ENCODE data around the gene INPP4B. TPM values are rescaled to one million over a fixed set of nuclear protein-coding genes. Genes with fewer than 3 reads are reported as not detected.

INPP4B gene
- 10.4 TPM for total RNA-seq
- long read RNA-seq, partial matches to known transcripts: 14 of 27 reads
- long read RNA-seq, other reads (novel, unspliced or antisense): 12 of 27 reads

DNA sequence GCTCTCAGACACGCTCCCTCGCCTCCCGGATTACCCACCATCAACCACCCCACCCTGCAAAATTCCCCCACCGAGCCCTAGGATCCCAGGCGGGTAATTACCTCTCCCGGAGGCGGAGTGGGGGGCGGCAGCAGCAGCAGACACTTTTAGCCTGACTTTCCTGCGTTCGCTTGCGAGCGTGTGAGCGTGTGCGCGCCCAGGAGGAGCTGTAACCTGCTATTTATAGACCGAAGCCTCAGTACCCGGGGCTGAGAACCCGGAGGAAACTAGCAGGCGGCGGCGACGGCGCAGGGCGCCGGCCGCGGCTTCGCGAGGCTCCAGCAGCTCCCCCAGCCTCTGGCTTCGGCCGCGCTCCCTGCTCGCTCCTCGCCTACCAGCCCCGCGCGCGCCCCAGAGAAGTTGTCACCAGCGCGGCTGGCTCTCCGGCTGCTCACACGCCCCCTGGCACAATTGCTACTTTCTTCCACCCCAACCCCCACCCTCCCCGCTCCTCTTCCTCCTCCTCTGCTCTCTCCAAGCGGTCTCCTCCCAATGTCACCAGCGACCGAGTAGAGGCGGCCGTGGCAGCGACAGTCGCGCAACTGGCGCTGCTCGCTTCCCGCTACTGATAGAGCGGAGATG, at the start of gene INPP4B:
INPP4B (minus strand) TSS at position 194 of the 621 bp plus-strand sequence.
- no peak for DNase-seq (ENCODE audit: low spot score)

DNA sequence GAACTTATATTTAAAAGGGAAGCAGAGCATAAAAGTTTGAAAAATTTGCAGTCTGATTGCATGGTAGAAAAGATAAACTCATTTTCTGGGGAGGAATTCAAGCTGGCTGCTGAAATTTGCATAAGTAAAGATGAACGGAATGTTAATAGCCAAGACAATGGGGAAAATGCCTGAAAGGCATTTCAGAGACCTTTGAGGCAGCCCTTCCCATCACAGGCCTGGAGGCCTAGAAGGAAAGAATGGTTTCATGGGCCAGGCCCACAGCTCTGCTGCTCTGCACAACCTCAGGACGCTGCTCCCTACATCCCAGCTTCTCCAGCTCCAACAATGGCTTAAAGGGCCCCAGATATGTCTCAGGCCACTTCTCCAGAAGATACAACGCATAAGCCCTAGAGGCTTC, 46.9 kb upstream of the INPP4B start:
- DNase-seq (ENCODE audit: low spot score): no peak

DNA sequence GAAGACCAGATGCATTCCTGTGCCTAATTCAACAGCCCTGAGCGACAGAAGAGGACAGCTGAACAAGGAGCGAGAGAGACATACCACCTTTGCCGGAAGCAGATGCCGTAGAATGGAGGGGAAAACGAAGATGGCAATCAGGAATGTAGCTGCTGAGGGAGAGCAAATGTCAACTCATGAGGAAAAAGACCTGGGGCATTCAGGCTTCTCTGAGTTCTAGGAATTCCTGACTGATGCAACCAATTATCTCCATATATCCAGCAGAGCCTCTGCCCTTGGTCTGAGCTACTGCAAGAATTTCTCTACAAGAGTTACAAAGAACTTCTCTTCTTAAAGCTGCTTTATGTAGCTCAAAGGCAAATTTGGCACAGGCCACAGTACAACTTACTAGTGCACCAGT, 40.5 kb upstream of the INPP4B start:
- DNase-seq (ENCODE audit: low spot score): no peak

DNA sequence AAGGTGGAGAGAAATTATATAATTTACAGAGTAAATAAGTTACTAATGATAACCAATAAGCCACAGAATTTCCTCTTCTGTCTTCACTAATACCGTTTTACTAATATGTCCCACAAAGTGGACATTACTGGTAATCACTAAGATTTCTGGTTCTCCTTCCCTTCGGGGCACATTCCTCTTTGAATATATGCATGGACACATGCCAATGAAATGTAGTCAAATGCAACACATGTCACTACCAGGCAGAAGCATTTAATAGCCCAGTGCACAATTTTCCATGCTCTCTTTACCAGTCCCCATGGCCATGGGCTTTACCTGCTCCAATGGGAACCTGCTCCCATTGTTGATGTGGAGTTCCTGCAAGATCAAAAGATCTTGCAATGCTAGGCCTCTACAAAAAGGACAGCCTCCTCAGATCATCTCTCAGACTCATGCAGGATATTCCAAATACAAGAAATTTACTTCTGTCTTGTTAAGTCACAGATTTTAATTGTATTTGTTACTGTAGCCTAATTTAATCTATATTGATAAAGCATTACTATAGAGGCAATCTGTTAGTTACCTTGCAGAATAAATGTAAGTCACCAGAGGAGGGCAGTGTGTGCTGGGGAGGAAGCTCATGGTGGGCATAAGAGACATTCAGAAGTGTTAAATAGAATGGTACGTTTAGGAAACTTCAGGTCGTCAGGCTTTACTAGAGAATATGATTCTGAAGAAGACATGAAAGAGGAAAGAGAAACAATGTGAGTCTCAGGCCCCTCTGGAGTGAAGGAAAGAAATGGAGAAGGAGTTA, 37.1 kb upstream of the INPP4B start:
- no peak for DNase-seq (ENCODE audit: low spot score)

DNA sequence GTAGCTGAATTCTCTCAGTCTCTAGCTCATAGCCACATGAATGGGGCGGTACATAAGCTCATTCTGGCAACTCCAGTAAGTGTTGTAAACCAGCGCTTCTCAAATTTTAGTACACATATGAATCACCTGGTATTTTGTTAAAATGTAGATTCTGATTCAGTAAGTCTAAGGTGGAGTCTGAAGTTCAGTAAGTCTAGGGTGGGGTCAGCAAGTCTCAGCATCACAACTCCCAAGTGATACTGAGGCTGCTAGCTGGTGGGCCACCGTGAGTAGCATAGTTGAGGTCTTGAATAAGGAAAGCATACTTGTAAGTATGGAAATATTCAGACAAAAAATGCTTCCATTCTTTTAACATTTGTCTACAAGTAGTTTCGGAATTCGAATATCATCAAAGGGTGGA, 36.1 kb upstream of the INPP4B start:
- DNase-seq (ENCODE audit: low spot score): no peak

DNA sequence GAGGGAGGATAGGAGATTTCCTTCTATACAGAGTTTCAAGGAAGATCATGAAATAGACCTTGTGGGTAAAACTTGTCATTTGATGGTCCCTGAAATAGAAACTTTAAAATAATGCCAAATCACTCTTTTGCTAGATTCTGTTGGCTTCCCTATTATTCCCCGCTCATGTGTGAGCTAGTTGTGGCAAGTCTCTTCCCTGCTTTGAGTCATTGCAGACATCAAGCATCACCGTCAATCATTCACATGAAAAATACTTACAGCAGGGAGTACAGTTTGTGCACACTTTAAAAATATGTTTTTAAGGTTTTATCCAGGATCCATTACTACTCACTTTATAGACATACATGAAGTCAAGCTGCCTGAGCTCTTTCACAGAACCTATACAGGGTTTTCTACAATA, 35.2 kb upstream of the INPP4B start:
- no peak for DNase-seq (ENCODE audit: low spot score)

DNA sequence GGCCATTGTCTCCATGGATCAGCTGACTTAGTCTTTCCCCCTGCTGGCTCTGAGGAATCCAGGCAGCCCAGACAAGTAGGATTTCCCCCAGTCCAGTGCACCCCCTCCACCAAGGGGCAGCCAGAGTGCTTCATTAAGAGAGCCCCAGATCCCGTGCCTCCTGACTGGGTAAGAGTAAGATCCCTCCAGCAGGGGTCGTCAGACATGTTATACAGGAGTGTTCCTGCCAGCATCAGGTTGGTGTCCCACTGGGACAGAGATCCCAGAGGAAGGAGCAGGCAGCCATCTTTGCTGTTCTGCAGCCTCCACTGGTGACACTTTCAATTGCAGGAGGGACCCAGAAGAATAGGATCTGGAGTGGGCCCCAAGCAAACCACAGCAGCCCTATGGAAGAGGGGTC, 29.0 kb upstream of the INPP4B start:
- DNase-seq (ENCODE audit: low spot score): no peak

DNA sequence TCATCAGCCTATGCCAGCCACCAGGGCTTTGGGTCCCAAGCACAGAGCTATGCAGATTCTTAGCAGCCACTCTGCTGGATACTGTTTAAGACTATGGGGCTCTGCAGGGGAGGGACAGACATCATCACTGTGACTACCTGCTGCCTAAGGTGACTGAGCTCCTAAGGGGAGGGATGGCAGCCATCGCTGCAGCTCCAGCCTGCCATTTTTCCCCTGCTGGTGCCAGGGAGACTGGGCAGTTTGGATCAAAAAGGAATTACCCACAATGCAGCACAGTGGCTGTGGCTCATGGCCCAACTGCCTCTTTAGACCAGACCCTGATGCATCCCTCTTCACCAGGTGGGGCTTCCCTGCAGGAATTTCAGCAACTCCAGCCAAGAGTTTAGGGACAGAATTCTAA, 28.6 kb upstream of the INPP4B start:
- no peak for DNase-seq (ENCODE audit: low spot score)

DNA sequence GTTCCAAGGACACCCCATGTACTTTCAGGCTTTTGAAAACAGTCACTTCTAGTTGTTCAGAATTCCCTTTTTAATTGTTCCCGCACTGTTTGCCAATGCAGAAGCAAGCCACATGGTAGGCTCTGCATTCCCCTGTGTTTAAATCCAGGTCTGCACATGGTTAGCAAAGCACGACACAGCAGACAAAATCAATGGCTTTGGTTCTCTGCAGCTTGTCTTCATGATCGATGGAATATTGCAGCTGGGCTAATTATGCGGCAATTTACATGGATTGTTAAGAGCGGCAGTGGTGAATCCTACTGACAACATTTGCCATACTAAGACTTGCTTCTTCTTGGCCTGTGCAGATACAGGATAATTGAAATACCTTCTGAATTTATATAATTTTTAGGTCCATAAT, 20.6 kb upstream of the INPP4B start:
- no peak for DNase-seq (ENCODE audit: low spot score)

DNA sequence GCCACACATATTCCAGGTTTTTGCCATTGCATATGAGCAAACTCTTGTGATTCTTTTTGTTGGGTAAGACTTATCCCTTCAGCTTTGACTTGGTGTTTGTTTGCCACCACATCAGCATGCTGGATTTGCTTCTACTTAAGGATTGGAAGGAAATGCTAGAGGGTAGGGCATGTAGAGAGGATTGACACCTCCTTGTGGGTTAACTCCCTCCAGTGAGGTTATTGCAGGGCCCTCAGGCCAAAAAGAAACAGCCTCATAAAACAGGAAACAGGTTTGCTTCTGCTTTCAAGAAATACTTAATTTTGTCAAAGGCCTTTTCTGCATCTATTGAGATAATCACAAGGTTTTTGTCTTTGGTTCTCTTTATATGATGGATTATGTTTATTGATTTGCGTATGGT, 15.2 kb upstream of the INPP4B start:
- no peak for DNase-seq (ENCODE audit: low spot score)

DNA sequence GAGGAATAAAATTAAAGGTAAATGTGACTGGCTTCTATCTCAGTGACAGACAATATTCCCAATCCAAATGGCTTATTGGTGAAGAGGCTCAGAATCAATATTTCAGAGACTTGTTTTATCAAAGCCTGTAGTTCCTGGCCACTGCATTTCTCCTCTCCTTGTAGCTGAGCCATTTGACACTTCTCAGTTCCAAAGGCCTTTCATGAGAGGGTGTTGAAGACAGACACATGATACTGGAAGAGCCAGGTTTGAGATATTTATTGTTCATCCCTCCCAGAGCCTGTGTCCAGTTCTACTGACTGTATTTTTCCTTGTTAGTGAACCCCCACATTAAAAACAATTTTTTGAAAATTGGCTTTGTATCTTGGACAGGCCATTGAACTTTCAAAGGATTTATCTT, 12.9 kb upstream of the INPP4B start:
- DNase-seq (ENCODE audit: low spot score): no peak

DNA sequence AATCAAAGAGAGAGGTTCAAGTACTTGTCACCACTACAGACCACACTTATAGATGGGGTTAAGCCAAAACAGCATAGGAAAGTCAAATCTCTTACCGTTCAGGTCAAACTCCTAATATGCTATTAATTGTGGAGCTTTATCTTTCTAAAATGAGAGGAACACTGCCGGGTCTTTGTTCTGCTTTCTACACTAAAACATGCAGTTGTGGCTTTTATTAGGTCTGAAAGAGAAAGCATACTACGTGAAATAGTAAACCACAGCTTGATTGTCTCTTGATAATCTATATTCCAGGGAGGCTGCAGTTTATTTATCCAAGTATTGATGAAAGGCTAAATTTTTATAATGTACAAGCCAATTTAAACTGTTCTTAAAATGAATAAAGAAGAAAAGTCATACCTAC, 12.3 kb upstream of the INPP4B start:
- no peak for DNase-seq (ENCODE audit: low spot score)

DNA sequence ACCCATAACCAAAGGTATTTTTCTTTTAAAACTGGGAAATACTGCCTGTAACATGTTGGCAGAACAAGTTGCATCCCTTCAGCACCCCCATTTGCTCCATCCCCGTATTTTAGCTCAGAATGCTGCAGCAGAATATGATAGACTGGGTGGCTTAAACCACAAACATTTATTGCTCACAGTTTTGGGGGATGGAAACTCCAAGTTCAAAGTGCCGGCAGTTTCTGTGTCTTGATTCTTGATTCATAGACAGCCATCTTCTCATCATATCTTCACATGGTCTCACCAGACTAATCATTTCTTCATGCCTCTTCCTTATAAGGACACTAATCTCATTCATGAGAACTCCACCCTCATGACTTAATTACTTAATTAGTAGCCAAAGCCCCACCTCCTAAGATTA, 10.5 kb upstream of the INPP4B start:
- DNase-seq (ENCODE audit: low spot score): no peak

DNA sequence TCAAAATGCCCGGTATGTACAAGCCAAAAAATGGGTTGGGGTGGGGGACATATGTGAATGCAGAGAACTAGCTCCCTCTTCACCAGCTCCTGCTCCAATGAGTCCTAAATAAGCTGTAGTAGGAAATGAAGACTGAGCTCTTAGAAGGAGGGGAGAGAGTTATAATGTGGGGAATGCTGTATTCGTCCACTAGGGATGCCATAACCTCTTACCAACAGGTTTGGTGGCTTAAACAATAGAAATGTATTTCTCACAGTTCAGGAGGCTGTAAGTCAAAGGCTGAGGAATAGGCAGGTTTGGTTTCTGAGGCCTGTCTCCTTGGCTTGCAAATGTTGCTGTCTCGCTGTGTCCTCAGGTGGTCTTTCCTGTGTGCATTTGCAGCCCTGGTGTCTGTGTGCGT, 4.4 kb upstream of the INPP4B start:
- DNase-seq (ENCODE audit: low spot score): no peak

DNA sequence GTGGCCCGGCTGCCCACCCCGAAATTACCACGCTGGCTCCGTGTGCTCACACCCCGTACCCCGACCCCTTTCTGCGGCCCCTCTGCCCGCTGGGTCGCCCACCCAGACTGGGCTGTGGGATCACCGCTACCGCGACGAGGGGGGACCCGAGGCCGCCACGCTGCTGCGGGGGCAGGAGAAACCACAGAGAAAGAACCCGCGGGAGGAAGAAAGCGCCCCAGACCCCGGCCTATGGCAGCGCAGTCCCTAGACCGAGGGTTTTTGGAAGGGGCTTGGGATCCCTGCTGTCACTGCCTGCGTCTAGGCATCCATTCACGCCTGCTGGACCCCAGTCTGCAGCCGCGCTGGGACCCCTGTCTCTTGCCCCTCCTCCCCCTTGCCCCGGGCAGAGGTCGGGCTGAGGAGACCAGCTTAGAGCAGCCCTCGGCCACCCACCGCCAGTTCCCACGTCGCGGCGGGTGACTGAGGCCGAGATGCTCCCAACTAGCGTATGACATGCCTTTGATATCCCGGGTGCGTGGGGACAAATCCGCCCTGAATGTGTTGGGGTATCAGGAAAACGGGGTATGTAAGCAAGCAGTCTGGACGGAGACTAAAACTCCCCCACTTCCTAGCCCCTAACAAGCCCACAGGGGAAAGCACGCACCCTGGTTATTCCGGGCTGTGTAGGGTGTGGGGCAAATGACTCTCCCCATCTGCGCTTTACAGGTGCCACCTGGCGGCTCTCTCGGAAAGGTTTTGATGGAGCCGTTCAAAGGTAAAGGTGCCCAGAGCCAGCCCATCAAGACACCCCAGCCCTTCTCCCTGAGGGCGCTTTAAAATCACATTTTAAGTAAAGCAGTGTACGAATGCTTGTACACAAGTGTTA, 862 bp upstream of the INPP4B start:
- no peak for DNase-seq (ENCODE audit: low spot score)

DNA sequence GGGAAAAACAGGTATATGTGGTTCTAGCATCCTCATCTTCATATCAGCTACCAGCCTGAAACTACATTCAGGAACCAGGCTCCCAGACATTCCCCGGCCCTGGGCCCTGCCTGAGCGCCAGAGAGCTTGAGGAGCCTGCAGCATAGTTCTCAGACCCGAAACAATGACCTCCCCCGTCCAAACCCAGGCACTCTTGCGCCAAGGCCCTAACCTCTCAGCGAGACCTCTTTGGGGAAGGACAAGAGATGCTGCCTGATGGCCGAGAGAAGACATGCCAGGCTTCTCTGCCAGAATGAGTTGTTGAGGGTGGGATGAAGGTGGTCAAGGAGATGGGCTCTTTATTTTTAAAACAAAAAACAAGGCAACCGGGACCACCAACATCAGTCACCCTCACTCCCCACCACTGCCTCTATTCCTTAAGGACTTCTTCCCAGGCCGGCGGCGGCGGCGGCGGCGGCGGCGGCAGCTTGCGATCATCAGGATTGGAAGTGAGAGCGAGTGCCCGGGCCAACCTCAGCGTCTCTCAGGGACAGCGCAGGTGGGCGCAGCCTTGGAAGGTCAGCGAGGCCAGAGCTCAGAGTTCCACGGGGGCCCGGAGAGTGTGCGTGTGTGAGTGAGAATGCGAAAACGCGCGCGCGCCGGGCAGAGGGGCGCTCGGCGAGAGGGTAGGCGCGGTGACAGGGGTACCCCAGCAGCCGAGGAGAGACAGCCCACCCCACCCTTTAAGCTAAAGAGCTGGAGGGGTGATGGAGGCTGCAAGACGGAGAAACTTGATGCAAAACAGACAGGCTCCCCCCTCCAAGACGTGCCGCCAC, 601 bp downstream of the INPP4B start:
- DNase-seq (ENCODE audit: low spot score): no peak

DNA sequence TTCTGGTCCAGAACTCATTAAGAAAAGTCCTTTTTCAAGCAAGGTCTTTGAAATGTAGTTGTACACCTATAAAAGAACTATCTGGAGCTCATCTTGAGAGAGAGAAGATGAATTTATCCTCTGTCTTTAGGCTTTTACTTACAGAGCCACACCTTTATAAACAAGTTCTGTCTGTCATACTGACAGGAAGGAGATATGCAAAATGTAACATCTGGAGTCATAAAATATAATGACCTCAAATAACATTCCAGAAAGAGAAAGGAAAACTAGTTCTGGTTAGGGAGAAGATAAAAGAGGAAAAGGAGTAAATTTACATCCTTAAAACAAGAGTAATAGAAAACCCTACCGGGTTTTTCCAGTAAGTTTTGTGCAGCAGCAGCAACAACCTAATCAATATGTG, 1.3 kb downstream of the INPP4B start:
- no peak for DNase-seq (ENCODE audit: low spot score)

DNA sequence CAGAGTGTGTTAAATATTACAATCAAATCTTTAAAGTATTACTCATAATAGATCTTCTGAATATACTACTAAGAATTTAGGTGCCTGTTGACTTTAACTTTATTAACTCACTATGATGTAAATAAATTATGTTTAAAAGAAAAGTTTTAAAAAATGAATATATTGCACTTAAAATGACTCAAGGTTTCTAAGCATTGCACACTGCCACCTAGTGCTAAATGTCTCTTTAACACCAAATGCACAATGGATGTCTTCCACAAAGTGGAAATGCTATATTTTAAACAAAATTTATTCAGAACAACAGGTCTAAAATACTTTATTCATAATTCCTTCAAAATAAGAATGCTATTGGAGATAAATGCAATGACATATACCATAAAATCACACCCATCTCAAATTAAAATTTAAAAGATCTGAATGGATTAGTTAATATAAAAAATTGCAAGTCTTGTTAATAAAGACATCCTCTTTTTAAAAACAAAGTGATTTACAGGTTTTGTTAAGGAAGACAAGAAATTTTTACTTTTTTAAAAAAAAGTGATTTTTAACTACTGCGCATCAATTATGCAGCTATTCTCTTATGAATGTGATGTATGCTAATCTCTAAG, 5.5 kb downstream of the INPP4B start:
- no peak for DNase-seq (ENCODE audit: low spot score)

DNA sequence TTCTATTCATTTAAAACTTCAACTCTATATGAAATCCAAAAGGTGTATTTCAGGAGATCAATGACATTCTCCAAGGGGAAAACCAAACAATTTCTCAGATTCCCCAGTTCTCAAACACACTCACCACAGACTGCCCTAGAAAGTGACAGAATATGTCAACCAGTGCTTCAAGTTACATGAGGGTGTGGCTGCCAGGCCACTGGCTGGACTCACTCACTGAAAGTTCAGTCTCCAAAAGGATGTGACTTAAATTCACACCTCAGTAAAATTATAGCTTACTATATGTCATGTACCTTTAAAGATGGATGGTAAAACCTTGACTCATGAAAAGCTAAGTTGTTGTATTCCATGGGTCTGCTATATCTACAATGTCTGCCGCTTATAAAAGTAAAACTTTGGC, 7.3 kb downstream of the INPP4B start:
- no peak for DNase-seq (ENCODE audit: low spot score)

DNA sequence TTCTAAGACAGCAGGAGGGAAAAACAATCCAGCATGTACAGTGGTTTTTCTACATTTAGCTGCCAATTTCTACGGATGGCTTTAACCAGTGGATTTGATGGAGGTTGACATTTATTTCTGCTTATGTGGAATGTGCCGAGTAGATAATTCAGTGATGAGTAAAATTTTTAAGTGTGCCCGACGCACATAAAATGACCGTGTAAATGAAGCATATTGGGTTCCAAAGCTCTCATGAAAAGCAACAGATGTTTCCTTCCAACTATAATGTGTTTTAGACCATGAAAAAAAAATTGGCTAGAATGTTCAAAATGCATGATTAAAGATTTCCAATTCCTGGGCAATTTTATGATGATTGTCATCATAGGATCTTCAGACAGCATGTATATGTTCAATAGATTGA, 14.1 kb downstream of the INPP4B start:
- DNase-seq (ENCODE audit: low spot score): no peak

Data from mesenteric fat pad (tissue), 1 donor.